ENCODE results near the gene TRIM54.

TRIM54 gene

GRCh38 chr2:27280826-27281225, 1.4 kb upstream of the TRIM54 start:
- Histone ChIP-seq H3K36me3 (ENCODE audit: control insufficient read depth in 1 of 2, insufficient read depth in 2 of 2, low read length in 2 of 2) (no peaks in the 10 kb centered on the region), H3K27me3 (ENCODE audit: control insufficient read depth in 1 of 2, insufficient read depth in 2 of 2, low read length in 2 of 2) (peaks cover 26 to 29% of the 10 kb centered on the region in 2 donors), H3K27ac (ENCODE audit: low read depth, low read length) (no peak overlapping the region), H3K9ac (ENCODE audit: low read depth in 1 of 2, low read length in 2 of 2) (no peak overlapping the region), H3K4me1 (ENCODE audit: control insufficient read depth in 1 of 2, insufficient read depth in 2 of 2, low read length in 2 of 2) (no peaks in the 10 kb centered on the region), H3K4me3 (ENCODE audit: low read depth in 1 of 2, low read length in 2 of 2) (no peak overlapping the region), H3K9me3 (ENCODE audit: control insufficient read depth in 1 of 2, low read length in 2 of 2) (no peaks in the 10 kb centered on the region)

DNA sequence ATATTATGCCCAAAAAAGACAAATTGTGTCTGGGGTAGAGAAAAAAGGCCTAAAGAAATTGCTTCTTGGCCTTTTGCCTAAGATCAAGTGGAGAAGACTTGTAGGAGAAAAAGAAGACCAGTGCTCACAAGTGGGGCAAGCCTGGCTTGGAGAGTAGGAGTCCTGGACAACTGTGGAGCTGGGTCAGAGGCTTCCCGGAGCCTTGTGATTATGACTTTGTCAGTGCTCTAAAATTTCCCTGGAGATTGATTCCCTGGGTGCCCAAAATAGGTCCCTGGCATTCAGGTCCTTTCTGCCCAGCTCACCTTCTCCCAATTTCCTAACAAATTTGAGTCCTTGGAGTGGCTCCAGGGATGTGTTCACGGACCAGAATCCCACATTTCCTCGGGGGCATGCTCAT, 787 bp upstream of the TRIM54 start:
- Histone ChIP-seq H3K9me3 (ENCODE audit: control insufficient read depth in 1 of 2, low read length in 2 of 2) (no peaks in the 10 kb centered on the region), H3K36me3 (ENCODE audit: control insufficient read depth in 1 of 2, insufficient read depth in 2 of 2, low read length in 2 of 2) (no peaks in the 10 kb centered on the region), H3K27me3 (ENCODE audit: control insufficient read depth in 1 of 2, insufficient read depth in 2 of 2, low read length in 2 of 2) (peaks cover 26 to 29% of the 10 kb centered on the region in 2 donors), H3K4me1 (ENCODE audit: control insufficient read depth in 1 of 2, insufficient read depth in 2 of 2, low read length in 2 of 2) (no peaks in the 10 kb centered on the region), H3K4me3 (ENCODE audit: low read depth in 1 of 2, low read length in 2 of 2) (no peak overlapping the region), H3K9ac (ENCODE audit: low read depth in 1 of 2, low read length in 2 of 2) (no peak overlapping the region), H3K27ac (ENCODE audit: low read depth, low read length) (no peak overlapping the region)

DNA sequence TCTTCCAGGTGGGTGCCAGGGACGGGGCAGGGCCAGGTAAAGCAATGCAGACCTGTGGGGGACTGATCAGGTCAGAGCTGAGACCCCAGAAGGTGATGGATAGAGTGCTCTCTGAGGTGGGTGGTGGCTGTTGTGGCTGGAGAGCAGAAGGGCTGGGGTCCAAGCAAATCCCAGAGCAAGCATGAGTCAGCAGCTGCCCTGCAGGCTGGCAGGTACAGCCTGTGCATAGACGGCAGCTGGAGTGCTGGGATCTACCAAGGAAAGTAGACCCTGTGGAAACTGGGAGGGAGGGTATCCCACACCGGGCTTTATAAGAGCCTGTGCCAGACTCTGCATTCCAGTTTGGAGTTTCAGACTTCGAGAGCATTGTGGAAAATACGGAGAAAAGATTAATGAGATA, 663 bp downstream of the TRIM54 start:
- H3K4me1 ChIP-seq (ENCODE audit: control insufficient read depth in 1 of 2, insufficient read depth in 2 of 2, low read length in 2 of 2) = no peaks in the 10 kb centered on the region
- H3K36me3 ChIP-seq (ENCODE audit: control insufficient read depth in 1 of 2, insufficient read depth in 2 of 2, low read length in 2 of 2) = no peaks in the 10 kb centered on the region
- no peak overlapping the region for H3K9ac ChIP-seq (ENCODE audit: low read depth in 1 of 2, low read length in 2 of 2)
- H3K4me3 ChIP-seq (ENCODE audit: low read depth in 1 of 2, low read length in 2 of 2) = no peak overlapping the region
- H3K27ac ChIP-seq (ENCODE audit: low read depth, low read length) = no peak overlapping the region
- H3K27me3 ChIP-seq (ENCODE audit: control insufficient read depth in 1 of 2, insufficient read depth in 2 of 2, low read length in 2 of 2) = peaks cover 25 to 26% of the 10 kb centered on the region in 2 donors
- H3K9me3 ChIP-seq (ENCODE audit: control insufficient read depth in 1 of 2, low read length in 2 of 2) = no peaks in the 10 kb centered on the region

DNA sequence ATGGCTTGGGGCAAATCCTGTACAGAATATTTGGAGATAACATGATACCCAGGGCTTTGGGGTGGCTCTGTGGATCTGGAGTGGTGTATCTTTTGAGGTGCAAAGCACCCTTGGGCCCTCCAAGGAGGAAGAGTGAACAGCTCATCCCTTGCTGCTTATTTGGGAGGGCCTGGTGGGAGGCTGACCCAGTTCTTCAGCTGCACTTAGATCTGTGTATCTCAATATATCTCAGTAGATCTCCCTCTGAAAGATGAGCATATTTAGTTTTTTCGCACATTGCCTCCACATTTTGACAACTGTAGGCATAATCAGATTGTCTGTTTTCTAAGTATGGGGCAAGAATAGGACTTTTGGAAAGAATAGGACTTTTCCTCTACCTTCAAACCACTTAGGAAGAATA, 2.8 kb downstream of the TRIM54 start:
- H3K9ac ChIP-seq (ENCODE audit: low read depth in 1 of 2, low read length in 2 of 2) = no peak overlapping the region
- H3K4me1 ChIP-seq (ENCODE audit: control insufficient read depth in 1 of 2, insufficient read depth in 2 of 2, low read length in 2 of 2) = no peaks in the 10 kb centered on the region
- H3K27ac ChIP-seq (ENCODE audit: low read depth, low read length) = no peak overlapping the region
- no peaks in the 10 kb centered on the region for H3K36me3 ChIP-seq (ENCODE audit: control insufficient read depth in 1 of 2, insufficient read depth in 2 of 2, low read length in 2 of 2)
- no peak overlapping the region for H3K4me3 ChIP-seq (ENCODE audit: low read depth in 1 of 2, low read length in 2 of 2)
- H3K27me3 ChIP-seq (ENCODE audit: control insufficient read depth in 1 of 2, insufficient read depth in 2 of 2, low read length in 2 of 2) = peaks cover 25 to 26% of the 10 kb centered on the region in 2 donors
- H3K9me3 ChIP-seq (ENCODE audit: control insufficient read depth in 1 of 2, low read length in 2 of 2) = no peaks in the 10 kb centered on the region

GRCh38 chr2:27285481-27285880, 3.3 kb downstream of the TRIM54 start:
- Histone ChIP-seq H3K4me3 (ENCODE audit: low read depth in 1 of 2, low read length in 2 of 2) (no peak overlapping the region), H3K27me3 (ENCODE audit: control insufficient read depth in 1 of 2, insufficient read depth in 2 of 2, low read length in 2 of 2) (peaks cover 24 to 26% of the 10 kb centered on the region in 2 donors), H3K27ac (ENCODE audit: low read depth, low read length) (no peak overlapping the region)

DNA sequence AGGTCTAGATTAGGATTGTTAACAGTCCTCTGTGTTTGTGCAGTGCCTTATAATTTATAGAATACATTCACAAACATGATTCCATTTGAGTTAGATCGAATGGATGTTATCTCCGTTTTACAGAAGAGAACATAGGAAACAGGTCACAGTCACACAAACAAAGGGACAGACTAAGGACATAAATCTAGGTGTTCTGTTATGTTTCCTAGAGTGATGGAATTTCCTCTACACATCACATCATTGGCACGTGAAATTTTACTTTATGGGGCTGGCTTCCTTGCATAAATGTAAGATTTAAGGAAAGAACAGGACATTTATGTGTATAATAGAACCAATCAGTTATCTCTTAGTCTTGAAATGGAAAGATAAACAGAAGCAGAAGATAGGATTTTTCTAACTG, 6.4 kb downstream of the TRIM54 start:
- no peaks in the 10 kb centered on the region for H3K4me1 ChIP-seq (ENCODE audit: control insufficient read depth in 1 of 2, insufficient read depth in 2 of 2, low read length in 2 of 2)

More at GRCh38 chr2:27285481-27285880, 3.3 kb downstream of the TRIM54 start:
- H3K9ac ChIP-seq (ENCODE audit: low read depth in 1 of 2, low read length in 2 of 2) = no peak overlapping the region
- no peaks in the 10 kb centered on the region for H3K9me3 ChIP-seq (ENCODE audit: control insufficient read depth in 1 of 2, low read length in 2 of 2)
- no peaks in the 10 kb centered on the region for H3K4me1 ChIP-seq (ENCODE audit: control insufficient read depth in 1 of 2, insufficient read depth in 2 of 2, low read length in 2 of 2)
- H3K36me3 ChIP-seq (ENCODE audit: control insufficient read depth in 1 of 2, insufficient read depth in 2 of 2, low read length in 2 of 2) = no peaks in the 10 kb centered on the region

DNA sequence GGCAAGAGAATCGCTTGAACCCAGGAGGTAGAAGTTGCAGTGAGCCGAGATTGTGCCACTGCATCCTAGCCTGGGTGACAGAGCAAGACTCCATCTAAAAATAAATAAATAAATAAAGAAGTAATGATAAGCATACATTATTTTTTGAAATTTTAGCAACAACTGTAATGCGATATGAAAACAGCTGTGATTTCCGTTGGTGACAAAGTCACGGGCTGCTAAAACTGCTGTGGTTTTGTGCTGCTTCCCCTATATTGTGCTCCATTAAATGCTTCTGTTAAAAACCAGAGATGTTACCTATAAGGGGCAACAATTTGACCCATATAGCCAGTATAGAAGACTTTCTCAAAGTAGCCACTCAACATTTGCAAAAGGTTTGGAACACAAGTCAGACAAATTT, 8.3 kb downstream of the TRIM54 start:
- no peak overlapping the region for H3K9ac ChIP-seq (ENCODE audit: low read depth in 1 of 2, low read length in 2 of 2)
- no peaks in the 10 kb centered on the region for H3K9me3 ChIP-seq (ENCODE audit: control insufficient read depth in 1 of 2, low read length in 2 of 2)
- H3K4me1 ChIP-seq (ENCODE audit: control insufficient read depth in 1 of 2, insufficient read depth in 2 of 2, low read length in 2 of 2) = no peaks in the 10 kb centered on the region
- peaks cover 5 to 6% of the 10 kb centered on the region in 2 donors for H3K27me3 ChIP-seq (ENCODE audit: control insufficient read depth in 1 of 2, insufficient read depth in 2 of 2, low read length in 2 of 2)
- no peaks in the 10 kb centered on the region for H3K36me3 ChIP-seq (ENCODE audit: control insufficient read depth in 1 of 2, insufficient read depth in 2 of 2, low read length in 2 of 2)
- H3K4me3 ChIP-seq (ENCODE audit: low read depth in 1 of 2, low read length in 2 of 2) = no peak overlapping the region
- no peak overlapping the region for H3K27ac ChIP-seq (ENCODE audit: low read depth, low read length)

More for the DNA sequence above, 6.4 kb downstream of the TRIM54 start:
- no peaks in the 10 kb centered on the region for H3K36me3 ChIP-seq (ENCODE audit: control insufficient read depth in 1 of 2, insufficient read depth in 2 of 2, low read length in 2 of 2)
- no peaks in the 10 kb centered on the region for H3K9me3 ChIP-seq (ENCODE audit: control insufficient read depth in 1 of 2, low read length in 2 of 2)
- no peak overlapping the region for H3K4me3 ChIP-seq (ENCODE audit: low read depth in 1 of 2, low read length in 2 of 2)
- no peak overlapping the region for H3K27ac ChIP-seq (ENCODE audit: low read depth, low read length)
- H3K27me3 ChIP-seq (ENCODE audit: control insufficient read depth in 1 of 2, insufficient read depth in 2 of 2, low read length in 2 of 2) = peaks cover 8 to 16% of the 10 kb centered on the region in 2 donors
- no peak overlapping the region for H3K9ac ChIP-seq (ENCODE audit: low read depth in 1 of 2, low read length in 2 of 2)

DNA sequence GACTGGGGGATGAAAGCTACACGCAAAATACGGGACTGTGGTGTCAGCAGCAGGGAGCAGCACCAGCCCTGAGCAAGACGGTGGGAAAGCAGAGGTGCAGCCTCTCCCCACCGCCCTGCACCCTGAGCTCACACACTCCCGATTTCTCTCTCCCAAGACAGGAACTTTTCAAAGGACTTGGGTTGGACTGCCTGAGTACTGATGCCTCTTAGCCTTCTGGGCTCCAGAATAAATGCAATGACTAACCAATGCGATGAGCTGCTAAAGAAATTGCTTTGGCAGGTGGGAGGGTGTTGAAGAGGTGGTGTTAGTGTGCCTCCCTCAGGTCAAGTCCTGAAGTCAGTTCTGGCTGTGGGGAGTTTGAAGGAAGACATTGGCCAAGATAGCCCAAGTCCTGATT, 9.6 kb downstream of the TRIM54 start:
- Histone ChIP-seq H3K9ac (ENCODE audit: low read depth in 1 of 2, low read length in 2 of 2) (no peak overlapping the region), H3K9me3 (ENCODE audit: control insufficient read depth in 1 of 2, low read length in 2 of 2) (no peaks in the 10 kb centered on the region), H3K27ac (ENCODE audit: low read depth, low read length) (no peak overlapping the region), H3K4me3 (ENCODE audit: low read depth in 1 of 2, low read length in 2 of 2) (no peak overlapping the region), H3K4me1 (ENCODE audit: control insufficient read depth in 1 of 2, insufficient read depth in 2 of 2, low read length in 2 of 2) (no peaks in the 10 kb centered on the region), H3K36me3 (ENCODE audit: control insufficient read depth in 1 of 2, insufficient read depth in 2 of 2, low read length in 2 of 2) (no peaks in the 10 kb centered on the region), H3K27me3 (ENCODE audit: control insufficient read depth in 1 of 2, insufficient read depth in 2 of 2, low read length in 2 of 2) (peaks cover 5 to 8% of the 10 kb centered on the region in 2 donors)

DNA sequence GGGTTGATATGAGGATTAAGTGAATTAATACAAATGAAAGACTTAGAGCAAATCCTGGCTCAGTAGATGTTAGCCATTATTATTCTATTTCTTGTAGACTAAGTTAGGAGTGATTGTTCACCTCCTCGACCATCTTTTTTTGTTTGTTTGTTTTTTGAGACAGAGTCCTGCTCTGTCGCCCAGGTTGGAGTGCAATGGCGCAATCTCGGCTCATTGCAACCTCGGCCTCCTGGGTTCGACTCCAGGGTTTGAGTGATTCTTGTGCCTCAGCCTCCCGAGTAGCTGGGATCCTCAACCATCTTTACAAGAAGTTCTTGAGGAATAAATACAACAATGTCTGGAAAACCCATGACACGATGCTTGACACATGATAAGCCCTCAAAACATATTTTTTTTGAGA, 12.7 kb downstream of the TRIM54 start:
- no peaks in the 10 kb centered on the region for H3K36me3 ChIP-seq (ENCODE audit: control insufficient read depth in 1 of 2, insufficient read depth in 2 of 2, low read length in 2 of 2)
- H3K9me3 ChIP-seq (ENCODE audit: control insufficient read depth in 1 of 2, low read length in 2 of 2) = no peaks in the 10 kb centered on the region
- peaks cover 8 to 11% of the 10 kb centered on the region in 2 donors for H3K27me3 ChIP-seq (ENCODE audit: control insufficient read depth in 1 of 2, insufficient read depth in 2 of 2, low read length in 2 of 2)
- no peaks in the 10 kb centered on the region for H3K4me1 ChIP-seq (ENCODE audit: control insufficient read depth in 1 of 2, insufficient read depth in 2 of 2, low read length in 2 of 2)
- no peak overlapping the region for H3K4me3 ChIP-seq (ENCODE audit: low read depth in 1 of 2, low read length in 2 of 2)
- no peak overlapping the region for H3K27ac ChIP-seq (ENCODE audit: low read depth, low read length)
- H3K9ac ChIP-seq (ENCODE audit: low read depth in 1 of 2, low read length in 2 of 2) = no peak overlapping the region

- Histone ChIP-seq H3K4me1 (ENCODE audit: control insufficient read depth in 1 of 2, insufficient read depth in 2 of 2, low read length in 2 of 2) (no peaks in the 10 kb centered on the region), H3K4me3 (ENCODE audit: low read depth in 1 of 2, low read length in 2 of 2) (no peak overlapping the region), H3K27ac (ENCODE audit: low read depth, low read length) (no peak overlapping the region), H3K9me3 (ENCODE audit: control insufficient read depth in 1 of 2, low read length in 2 of 2) (no peaks in the 10 kb centered on the region), H3K36me3 (ENCODE audit: control insufficient read depth in 1 of 2, insufficient read depth in 2 of 2, low read length in 2 of 2) (no peaks in the 10 kb centered on the region), H3K27me3 (ENCODE audit: control insufficient read depth in 1 of 2, insufficient read depth in 2 of 2, low read length in 2 of 2) (peaks cover 7 to 11% of the 10 kb centered on the region in 2 donors), H3K9ac (ENCODE audit: low read depth in 1 of 2, low read length in 2 of 2) (no peak overlapping the region)
Measured at GRCh38 chr2:27296481-27296880, 14.3 kb downstream of the TRIM54 start.

- Histone ChIP-seq H3K4me3 (ENCODE audit: low read depth in 1 of 2, low read length in 2 of 2) (no peak overlapping the region), H3K27me3 (ENCODE audit: control insufficient read depth in 1 of 2, insufficient read depth in 2 of 2, low read length in 2 of 2) (peaks cover 2 to 6% of the 10 kb centered on the region in 2 donors), H3K4me1 (ENCODE audit: control insufficient read depth in 1 of 2, insufficient read depth in 2 of 2, low read length in 2 of 2) (no peaks in the 10 kb centered on the region), H3K36me3 (ENCODE audit: control insufficient read depth in 1 of 2, insufficient read depth in 2 of 2, low read length in 2 of 2) (no peaks in the 10 kb centered on the region), H3K27ac (ENCODE audit: low read depth, low read length) (no peak overlapping the region), H3K9ac (ENCODE audit: low read depth in 1 of 2, low read length in 2 of 2) (no peak overlapping the region), H3K9me3 (ENCODE audit: control insufficient read depth in 1 of 2, low read length in 2 of 2) (no peaks in the 10 kb centered on the region)
Measured at GRCh38 chr2:27297195-27297594, 15.0 kb downstream of the TRIM54 start.
